Thymus (tissue), 11 donors: ENCODE data around the gene WAC. TPM values are rescaled to one million over a fixed set of nuclear protein-coding genes. Genes with fewer than 3 reads are reported as not detected.

Experiments
- DNase-seq, 9 donors: peaks; one replicate each; pipeline ENCODE4 v3.0.0-alpha.2; 2013; ENCODE audit warnings: low spot score in 9 of 9, low read depth in 6 of 9, missing footprints in 1 of 9
- H3K27ac ChIP-seq, 2 donors: one replicate each; pipeline ENCODE4 v1.5.1; 2013; ENCODE audit warnings: control low read depth in 1 of 2, low read depth in 1 of 2, low read length in 1 of 2, mild to moderate bottlenecking in 1 of 2, moderate library complexity in 1 of 2
- H3K27me3 ChIP-seq, 2 donors: one replicate each; pipeline ENCODE4 v1.5.1; 2013; ENCODE audit warnings: low read length in 1 of 2; ENCODE audit not compliant: control insufficient read depth in 2 of 2, insufficient read depth in 1 of 2
- H3K36me3 ChIP-seq, 2 donors: one replicate each; pipeline ENCODE4 v1.5.1; 2013; ENCODE audit warnings: low read length in 1 of 2, mild to moderate bottlenecking in 1 of 2, moderate library complexity in 1 of 2; ENCODE audit not compliant: control insufficient read depth in 2 of 2, insufficient read depth in 2 of 2
- H3K4me1 ChIP-seq, 2 donors: one replicate each; pipeline ENCODE4 v1.5.1; 2013; ENCODE audit warnings: low read length in 2 of 2; ENCODE audit not compliant: control insufficient read depth in 2 of 2, insufficient read depth in 2 of 2
- H3K4me3 ChIP-seq, 2 donors: one replicate each; pipeline ENCODE4 v1.5.1; 2013; ENCODE audit warnings: low read length in 2 of 2, control low read depth in 1 of 2, mild to moderate bottlenecking in 1 of 2
- H3K9me3 ChIP-seq, 2 donors: one replicate each; pipeline ENCODE4 v1.5.1; 2013; ENCODE audit warnings: low read length in 1 of 2, mild to moderate bottlenecking in 1 of 2; ENCODE audit not compliant: control insufficient read depth in 2 of 2, insufficient read depth in 1 of 2
- WGBS: extraction: QIAGEN DNeasy Blood & Tissue Kit; methylation state at CpG from one replicate; pipeline ENCODE4 v1.1.7; 2013; 5-methylcytosine and 5-hydroxymethylcytosine counted together
- polyA plus RNA-seq: library from polyadenylated mRNA; stranded (reverse); fragments of 200-250 nt; gene quantifications from one replicate; pipeline ENCODE4 v1.2.3, GENCODE V29; 2013
- total RNA-seq: library from RNA; stranded (reverse); fragments of 120-200 nt; gene quantifications from one replicate; pipeline ENCODE4 v1.2.4, GENCODE V29; 2013
- donor health status: healthy.

The WAC gene
- total and polyA plus RNA-seq, 2 donors = 54.2 to 70.5 TPM

- Histone ChIP-seq H3K36me3 (peaks cover 27 to 73% of the 10 kb centered on the region in 2 donors), H3K4me1 (no peaks in the 10 kb centered on the region), H3K27ac (no peak overlapping the region), H3K4me3 (no peak overlapping the region), H3K9me3 (no peaks in the 10 kb centered on the region), H3K27me3 (no peaks in the 10 kb centered on the region)
- DNase-seq = no peak
Measured at GRCh38 chr10:28542728-28543127, 9.8 kb downstream of the WAC start.

GRCh38 chr10:28544058-28544457 is 11.1 kb downstream of the WAC start:
- H3K36me3 ChIP-seq = peaks cover 26 to 72% of the 10 kb centered on the region in 2 donors
- H3K4me1 ChIP-seq = no peaks in the 10 kb centered on the region
- no peak overlapping the region for H3K27ac ChIP-seq

GRCh38 chr10:28545967-28546644 is 13.2 kb downstream of the WAC start:
- WGBS = 68% methylated on average over 4 of the region's 4 CpGs
- no peak overlapping the region for H3K4me3 ChIP-seq
- peaks cover 31 to 74% of the 10 kb centered on the region in 2 donors for H3K36me3 ChIP-seq
- no peaks in the 10 kb centered on the region for H3K27me3 ChIP-seq
- no peaks in the 10 kb centered on the region for H3K4me1 ChIP-seq
- H3K9me3 ChIP-seq = no peaks in the 10 kb centered on the region
- DNase-seq = no peak
- H3K27ac ChIP-seq = no peak overlapping the region

More at GRCh38 chr10:28544058-28544457, 11.1 kb downstream of the WAC start:
- no peak overlapping the region for H3K4me3 ChIP-seq
- WGBS = 99% methylated on average over 5 of the region's 5 CpGs
- no peaks in the 10 kb centered on the region for H3K27me3 ChIP-seq
- DNase-seq = no peak
- H3K9me3 ChIP-seq = no peaks in the 10 kb centered on the region

GRCh38 chr10:28548781-28549498 is 16.0 kb downstream of the WAC start:
- Histone ChIP-seq H3K27me3 (no peaks in the 10 kb centered on the region), H3K9me3 (no peaks in the 10 kb centered on the region), H3K36me3 (peaks cover 19 to 58% of the 10 kb centered on the region in 2 donors), H3K4me3 (no peak overlapping the region), H3K4me1 (no peaks in the 10 kb centered on the region), H3K27ac (no peak overlapping the region)
- WGBS = over 99% methylated on average over 2 of the region's 2 CpGs
- DNase-seq = no peak

GRCh38 chr10:28551086-28551485 is 18.2 kb downstream of the WAC start:
- no peak overlapping the region for H3K27ac ChIP-seq
- peaks cover 33 to 63% of the 10 kb centered on the region in 2 donors for H3K36me3 ChIP-seq
- no peak overlapping the region for H3K4me3 ChIP-seq

GRCh38 chr10:28552775-28553174 is 19.9 kb downstream of the WAC start:
- Histone ChIP-seq H3K27me3 (no peaks in the 10 kb centered on the region), H3K4me1 (no peaks in the 10 kb centered on the region), H3K27ac (no peak overlapping the region), H3K4me3 (no peak overlapping the region), H3K9me3 (no peaks in the 10 kb centered on the region), H3K36me3 (peaks cover 35 to 64% of the 10 kb centered on the region in 2 donors)
- DNase-seq = no peak
- 96% methylated on average over 4 of the region's 4 CpGs for WGBS

More at GRCh38 chr10:28551086-28551485, 18.2 kb downstream of the WAC start:
- DNase-seq = no peak
- Histone ChIP-seq H3K27me3 (no peaks in the 10 kb centered on the region), H3K4me1 (no peaks in the 10 kb centered on the region), H3K9me3 (no peaks in the 10 kb centered on the region)
- 93% methylated on average over 3 of the region's 3 CpGs for WGBS

GRCh38 chr10:28554009-28554408 is 21.1 kb downstream of the WAC start:
- DNase-seq = no peak
- Histone ChIP-seq H3K4me1 (no peaks in the 10 kb centered on the region), H3K9me3 (no peaks in the 10 kb centered on the region), H3K27me3 (no peaks in the 10 kb centered on the region), H3K4me3 (no peak overlapping the region), H3K36me3 (peaks cover 30 to 63% of the 10 kb centered on the region in 2 donors), H3K27ac (no peak overlapping the region)
- 94% methylated on average over 6 of the region's 6 CpGs for WGBS

GRCh38 chr10:28554952-28555351 is 22.0 kb downstream of the WAC start:
- WGBS = 96% methylated on average over 3 of the region's 3 CpGs
- H3K9me3 ChIP-seq = no peaks in the 10 kb centered on the region

GRCh38 chr10:28555358-28555757 is 22.4 kb downstream of the WAC start:
- H3K36me3 ChIP-seq = peaks cover 33 to 56% of the 10 kb centered on the region in 2 donors
- H3K27ac ChIP-seq = no peak overlapping the region
- no peaks in the 10 kb centered on the region for H3K27me3 ChIP-seq
- WGBS = 96% methylated on average over 2 of the region's 2 CpGs
- no peaks in the 10 kb centered on the region for H3K9me3 ChIP-seq
- H3K4me3 ChIP-seq = no peak overlapping the region
- H3K4me1 ChIP-seq = no peaks in the 10 kb centered on the region
- no peak for DNase-seq

More at GRCh38 chr10:28554952-28555351, 22.0 kb downstream of the WAC start:
- no peak for DNase-seq
- Histone ChIP-seq H3K4me3 (no peak overlapping the region), H3K27ac (no peak overlapping the region), H3K27me3 (no peaks in the 10 kb centered on the region), H3K4me1 (no peaks in the 10 kb centered on the region), H3K36me3 (peaks cover 31 to 58% of the 10 kb centered on the region in 2 donors)
